HL-60 (cell line): ENCODE data around the gene FREM1.

ENCODE experiments used
- DNase-seq, 2 experiments: peaks; one replicate each; pipeline ENCODE4 v3.0.0-alpha.2; 2010 to 2020; ENCODE audit warnings: low read depth in 1 of 2, low spot score in 1 of 2
- H3K27ac ChIP-seq: fragments of 250-450 bp; sonication (Bioruptor Pico); replicated peaks from 2 replicates; pipeline ENCODE4 v1.5.1; 2020; ENCODE audit warnings: mild to moderate bottlenecking, moderate library complexity
- H3K27me3 ChIP-seq: fragments of 250-450 bp; sonication (Bioruptor Pico); 2 replicates; pipeline ENCODE4 v1.5.1; 2021; ENCODE audit warnings: mild to moderate bottlenecking, moderate library complexity; ENCODE audit not compliant: insufficient read depth, poor library complexity, severe bottlenecking
- H3K4me3 ChIP-seq: replicated peaks from 2 replicates; pipeline ENCODE4 v1.5.1; 2011; ENCODE audit warnings: mild to moderate bottlenecking, control low read depth, low read length; ENCODE audit not compliant: insufficient read depth
- CTCF ChIP-seq: IDR thresholded peaks from one replicate; pipeline ENCODE4 v1.5.1; 2011; ENCODE audit warnings: low read length, control low read depth, inconsistent platforms; ENCODE audit not compliant: insufficient read depth
- GABPA ChIP-seq: IDR thresholded peaks from 2 replicates; pipeline ENCODE4 v1.6.1; 2012; ENCODE audit warnings: low read depth
- POLR2AphosphoS5 ChIP-seq: IDR thresholded peaks from 2 replicates; pipeline ENCODE4 v1.6.1; 2012; ENCODE audit warnings: low read depth
- REST ChIP-seq: IDR thresholded peaks from 2 replicates; pipeline ENCODE4 v1.6.1; 2012; ENCODE audit warnings: low read depth; ENCODE audit not compliant: insufficient replicate concordance
- SPI1 ChIP-seq: IDR thresholded peaks from 2 replicates; pipeline ENCODE4 v1.6.1; 2012; ENCODE audit warnings: low read depth, mild to moderate bottlenecking, borderline replicate concordance

Gene FREM1

GRCh38 chr9:14752871-14753270, 157.4 kb downstream of the FREM1 start:
- no peak overlapping the region for H3K27ac ChIP-seq
- DNase-seq: no peak
- H3K4me3 ChIP-seq: no peak overlapping the region
- TF ChIP-seq SPI1: no peak
- no peak for TF ChIP-seq POLR2AphosphoS5
- TF ChIP-seq GABPA: no peak
- TF ChIP-seq CTCF: no peak
- TF ChIP-seq REST: no peak
- no peaks in the 10 kb centered on the region for H3K27me3 ChIP-seq

GRCh38 chr9:14752271-14752670, 158.0 kb downstream of the FREM1 start:
- no peak overlapping the region for H3K27ac ChIP-seq
- DNase-seq: no peak
- H3K27me3 ChIP-seq: no peaks in the 10 kb centered on the region
- TF ChIP-seq POLR2AphosphoS5 (no peak), REST (no peak), SPI1 (no peak), GABPA (no peak), CTCF (no peak)
- no peak overlapping the region for H3K4me3 ChIP-seq

GRCh38 chr9:14750821-14751220, 159.4 kb downstream of the FREM1 start:
- no peak overlapping the region for H3K27ac ChIP-seq
- H3K4me3 ChIP-seq: no peak overlapping the region
- DNase-seq: no peak
- H3K27me3 ChIP-seq: no peaks in the 10 kb centered on the region
- TF ChIP-seq POLR2AphosphoS5 (no peak), CTCF (no peak), REST (no peak), SPI1 (no peak), GABPA (no peak)
